H1 (cell line): ENCODE measurements around the gene SRPK3. TPM values are rescaled to one million over a fixed set of nuclear protein-coding genes. Genes with fewer than 3 reads are reported as not detected.

Source experiments
- CTCF ChIA-PET: fragments of 300-600 bp; sonication (Branson Sonifier 250); formaldehyde crosslinking; loops from one replicate; lab custom pipeline; 2021; ENCODE audit not compliant: partially characterized antibody; lab: Charles Lee
- POLR2A ChIA-PET: fragments of 300-600 bp; sonication (Branson Sonifier 250); formaldehyde crosslinking; loops from one replicate; lab custom pipeline; 2021; ENCODE audit warnings: inconsistent platforms; ENCODE audit not compliant: partially characterized antibody; lab: Charles Lee
- DNase-seq, 2 experiments: peaks; one replicate each; pipeline versions ENCODE4 v3.0.0 to v3.0.0-alpha.2; 2010 to 2022; ENCODE audit warnings: low spot score in 2 of 2, low read depth in 1 of 2, mixed read lengths in 1 of 2
- FAIRE-seq: peaks from 2 replicates; lab custom pipeline; 2011; peaks lifted over from hg19 to GRCh38; lab: Jason Lieb, UNC
- H2AFZ ChIP-seq: 2 replicates; pipeline ENCODE4 v1.8.1; 2012; ENCODE audit warnings: low read length, inconsistent platforms
- H2AK5ac ChIP-seq: 2 replicates; pipeline ENCODE4 v1.6.1; 2013; ENCODE audit warnings: low read depth, low read length
- H2BK120ac ChIP-seq: replicated peaks from 2 replicates; pipeline ENCODE3; 2013; ENCODE audit warnings: low read depth, low read length, inconsistent platforms
- H2BK12ac ChIP-seq: 2 replicates; pipeline ENCODE4 v1.6.1; 2013; ENCODE audit warnings: low read depth, low read length
- H2BK15ac ChIP-seq: 2 replicates; pipeline ENCODE4 v1.6.1; 2013; ENCODE audit warnings: low read length
- H2BK20ac ChIP-seq: 2 replicates; pipeline ENCODE4 v1.6.1; 2013; ENCODE audit warnings: low read length
- H2BK5ac ChIP-seq: 2 replicates; pipeline ENCODE4 v1.6.1; 2013; ENCODE audit warnings: low read depth, low read length
- H3K14ac ChIP-seq: 2 replicates; pipeline ENCODE4 v1.6.1; 2013; ENCODE audit warnings: inconsistent platforms; ENCODE audit not compliant: insufficient read length
- H3K18ac ChIP-seq: 2 replicates; pipeline ENCODE4 v1.6.1; 2013; ENCODE audit warnings: low read length; ENCODE audit errors: extremely low read depth
- H3K23ac ChIP-seq: 2 replicates; pipeline ENCODE4 v1.6.1; 2013; ENCODE audit warnings: inconsistent platforms; ENCODE audit not compliant: insufficient read length
- H3K23me2 ChIP-seq: 2 replicates; pipeline ENCODE4 v1.6.1; 2013; ENCODE audit warnings: low read depth, low read length
- H3K27ac ChIP-seq: 2 replicates; pipeline ENCODE4 v1.6.1; 2011; ENCODE audit warnings: low read depth, low read length, inconsistent platforms
- H3K27me3 ChIP-seq, 4 experiments: replicated peaks in 1 of 4; 1 replicate in 1 of 4; 2 replicates in 3 of 4; pipeline versions ENCODE4 v1.6.1 to v1.8.1; 2011 to 2013; ENCODE audit warnings: low read length in 3 of 4, mild to moderate bottlenecking in 3 of 4, inconsistent platforms in 2 of 4, mixed read lengths in 2 of 4, moderate library complexity in 1 of 4; ENCODE audit not compliant: control insufficient read depth in 3 of 4, insufficient read depth in 3 of 4; ENCODE audit errors: extremely low read depth in 1 of 4
- H3K36me3 ChIP-seq, 4 experiments: 2 replicates each; pipeline versions ENCODE4 v1.6.1 to v1.8.1; 2011 to 2013; ENCODE audit warnings: mild to moderate bottlenecking in 4 of 4, low read length in 3 of 4, moderate library complexity in 2 of 4, control low read depth in 1 of 4, inconsistent platforms in 1 of 4; ENCODE audit not compliant: insufficient read depth in 4 of 4, control insufficient read depth in 2 of 4
- H3K4ac ChIP-seq: replicated peaks from 2 replicates; pipeline ENCODE3; 2013; ENCODE audit warnings: low read length, low read depth, mixed read lengths, inconsistent platforms; ENCODE audit not compliant: insufficient read length
- H3K4me1 ChIP-seq, 4 experiments: replicated peaks in 1 of 4; 1 replicate in 1 of 4; 2 replicates in 3 of 4; pipeline versions ENCODE4 v1.6.1 to v1.8.1; 2011 to 2013; ENCODE audit warnings: low read length in 3 of 4, inconsistent platforms in 2 of 4, mixed read lengths in 1 of 4; ENCODE audit not compliant: insufficient read depth in 4 of 4, control insufficient read depth in 3 of 4
- H3K4me2 ChIP-seq, 2 experiments: 2 replicates each; pipeline versions ENCODE4 v1.6.1 to v1.8.1; 2011 to 2013; ENCODE audit warnings: low read depth in 2 of 2, low read length in 2 of 2, control low read depth in 1 of 2, inconsistent platforms in 1 of 2, mild to moderate bottlenecking in 1 of 2; ENCODE audit not compliant: insufficient read depth in 1 of 2
- H3K4me3 ChIP-seq, 4 experiments: fragments of 200-600, 300-600 bp in 1 of 4; sonication (generic), shearing (Covaris generic), sonication (Bioruptor Twin) in 1 of 4; 2 replicates each; pipeline versions ENCODE4 v1.5.1 to v1.8.1; 2011 to 2016; ENCODE audit warnings: low read length in 4 of 4, low read depth in 3 of 4, control low read depth in 2 of 4, inconsistent platforms in 2 of 4, mild to moderate bottlenecking in 2 of 4, mixed read lengths in 1 of 4, moderate library complexity in 1 of 4; ENCODE audit not compliant: insufficient read depth in 2 of 4; ENCODE audit errors: extremely low read depth in 1 of 4
- H3K56ac ChIP-seq: replicated peaks from 2 replicates; pipeline ENCODE3; 2013; ENCODE audit warnings: low read depth, mild to moderate bottlenecking, mixed read lengths, low read length, inconsistent platforms; ENCODE audit not compliant: insufficient read length
- H3K79me1 ChIP-seq: 2 replicates; pipeline ENCODE4 v1.6.1; 2013; ENCODE audit warnings: low read depth, low read length, control low read depth
- H3K79me2 ChIP-seq, 2 experiments: 2 replicates each; pipeline versions ENCODE4 v1.6.1 to v1.8.1; 2012 to 2013; ENCODE audit warnings: low read length in 2 of 2, mild to moderate bottlenecking in 2 of 2, inconsistent platforms in 1 of 2; ENCODE audit not compliant: insufficient read depth in 2 of 2, control insufficient read depth in 1 of 2
- H3K9ac ChIP-seq, 4 experiments: replicated peaks in 1 of 4; 1 replicate in 1 of 4; 2 replicates in 3 of 4; pipeline versions ENCODE4 v1.6.1 to v1.8.1; 2011 to 2013; ENCODE audit warnings: low read depth in 3 of 4, low read length in 3 of 4, control low read depth in 2 of 4, mild to moderate bottlenecking in 2 of 4, moderate library complexity in 2 of 4, inconsistent platforms in 1 of 4; ENCODE audit errors: extremely low read depth in 1 of 4
- H3K9me3 ChIP-seq, 2 experiments: 2 replicates each; pipeline versions ENCODE4 v1.6.1 to v1.8.1; 2012 to 2013; ENCODE audit warnings: mild to moderate bottlenecking in 2 of 2, moderate library complexity in 2 of 2, control low read depth in 1 of 2, inconsistent platforms in 1 of 2, low read depth in 1 of 2, low read length in 1 of 2, mixed read lengths in 1 of 2; ENCODE audit not compliant: insufficient read depth in 2 of 2
- H4K20me1 ChIP-seq, 2 experiments: replicated peaks in 1 of 2; 2 replicates each; pipeline versions ENCODE3 to v1.8.1; 2011 to 2013; ENCODE audit warnings: inconsistent platforms in 2 of 2, low read length in 2 of 2, mild to moderate bottlenecking in 1 of 2; ENCODE audit not compliant: insufficient read depth in 2 of 2, control insufficient read depth in 1 of 2
- H4K5ac ChIP-seq: 2 replicates; pipeline ENCODE4 v1.6.1; 2013; ENCODE audit warnings: low read length, low read depth, mixed read lengths, inconsistent platforms; ENCODE audit not compliant: insufficient read length
- H4K8ac ChIP-seq: 2 replicates; pipeline ENCODE4 v1.8.0; 2013; ENCODE audit warnings: mild to moderate bottlenecking, moderate library complexity, low read length, inconsistent platforms; ENCODE audit not compliant: insufficient read depth; ENCODE audit errors: extremely low read depth
- H4K91ac ChIP-seq: replicated peaks from 2 replicates; pipeline ENCODE3; 2013; ENCODE audit warnings: low read length, mixed read lengths, inconsistent platforms; ENCODE audit not compliant: insufficient read length
- BRCA1 ChIP-seq: IDR thresholded peaks from 2 replicates; pipeline ENCODE4 v1.6.1; 2012; ENCODE audit warnings: low read depth, low read length, improper control_type of control experiment
- CHD2 ChIP-seq: IDR thresholded peaks from 2 replicates; pipeline ENCODE4 v1.6.1; 2012; ENCODE audit warnings: low read length, improper control_type of control experiment
- EGR1 ChIP-seq: IDR thresholded peaks from 2 replicates; pipeline ENCODE4 v1.6.1; 2011; ENCODE audit warnings: low read depth, low read length, borderline replicate concordance
- GABPA ChIP-seq: IDR thresholded peaks from 2 replicates; pipeline ENCODE4 v1.6.1; 2011; ENCODE audit warnings: mild to moderate bottlenecking, low read length, moderate library complexity, borderline replicate concordance; ENCODE audit not compliant: insufficient read depth
- JUN ChIP-seq: IDR thresholded peaks from 2 replicates; pipeline ENCODE4 v1.6.1; 2011; ENCODE audit warnings: low read depth, mild to moderate bottlenecking, improper control_type of control experiment, low read length
- JUND ChIP-seq: IDR thresholded peaks from 2 replicates; pipeline ENCODE4 v1.6.1; 2011; ENCODE audit warnings: mild to moderate bottlenecking, improper control_type of control experiment, low read length
- POU5F1 ChIP-seq: IDR thresholded peaks from 2 replicates; pipeline ENCODE4 v1.6.1; 2011; ENCODE audit warnings: low read depth, mild to moderate bottlenecking, low read length, moderate library complexity
- RBBP5 ChIP-seq: IDR thresholded peaks from 2 replicates; pipeline ENCODE4 v1.7.1; 2012; ENCODE audit warnings: low read depth, mild to moderate bottlenecking, inconsistent platforms, low read length, moderate library complexity, borderline replicate concordance
- WGBS, 2 experiments: shearing (Covaris generic) in 1 of 2; methylation state at CpG; one replicate each; pipeline versions ENCODE4 v1.1.6 to v1.1.7; 2013 to 2015; ENCODE audit warnings: low lambda C conversion rate in 2 of 2, mixed read lengths in 2 of 2, inconsistent platforms in 1 of 2, low coverage in 1 of 2, missing lambda C conversion rate in 1 of 2; ENCODE audit not compliant: insufficient replicate concordance in 2 of 2, insufficient coverage in 1 of 2, insufficient read length in 1 of 2; ENCODE audit errors: extremely low coverage in 1 of 2, missing lambda C conversion rate in 1 of 2; 5-methylcytosine and 5-hydroxymethylcytosine counted together
- polyA plus RNA-seq, 7 experiments: library from polyadenylated mRNA; depleted of rRNA in 3 of 7; stranded (reverse) in 5 of 7; unstranded in 2 of 7; fragments of >200 nt in 5 of 7; fragments of 200-250 nt in 2 of 7; gene quantifications; 1 replicate in 5 of 7; 2 replicates in 1 of 7; 4 replicates in 1 of 7; pipeline versions ENCODE4 v1.2.1 to v1.2.3, GENCODE V29; 2011 to 2013; ENCODE audit warnings: missing spikeins in 2 of 7, mixed read lengths in 2 of 7
- total RNA-seq: library from RNA; stranded (reverse); fragmentation: NEBNext Ultra II Directional; extraction: Animal tissue kit (Norgen Biotek cat#: 25700); gene quantifications from 2 replicates; pipeline ENCODE4 v1.2.1, GENCODE V29; 2021

Gene SRPK3
- total and polyA plus RNA-seq, 2 of the 8 experiments (the other 6 are each of a cell fraction or from before 2014, with no cell fraction given): not detected

DNA sequence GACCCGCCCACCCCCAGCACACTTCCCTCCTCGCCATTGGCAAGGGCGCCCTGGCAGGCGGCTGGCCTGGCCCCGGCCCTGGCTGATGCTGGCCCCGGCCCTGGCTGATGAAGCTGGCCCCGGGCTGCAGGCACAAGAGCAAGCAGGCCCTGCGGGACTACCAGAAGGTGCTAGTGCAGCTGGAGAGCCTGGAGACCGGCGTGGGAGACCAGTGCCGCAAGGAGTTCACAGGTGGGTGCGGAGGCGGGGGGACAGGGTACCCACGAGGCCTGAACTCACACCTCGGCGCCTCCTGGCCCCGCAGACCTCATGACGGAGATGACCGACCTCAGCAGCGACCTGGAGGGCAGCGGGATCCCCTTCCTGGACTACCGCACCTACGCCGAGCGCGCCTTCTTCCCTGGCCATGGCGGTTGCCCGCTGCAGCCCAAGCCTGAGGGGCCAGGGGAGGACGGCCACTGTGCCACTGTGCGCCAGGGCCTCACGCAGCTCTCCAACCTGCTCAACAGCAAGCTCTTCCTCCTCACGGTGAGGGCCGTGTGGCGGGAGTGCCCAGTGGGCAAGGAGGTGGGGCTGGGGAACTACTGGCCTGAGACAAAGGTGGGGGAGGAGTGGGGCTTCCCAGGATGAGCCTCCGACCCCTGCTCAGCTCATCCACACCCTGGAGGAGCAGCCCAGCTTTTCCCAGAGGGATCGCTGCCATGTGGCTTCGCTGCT is 6.1 kb upstream of the SRPK3 start:
- Histone ChIP-seq H3K27me3 (no peaks in the 10 kb centered on the region), H2AK5ac (no peak overlapping the region), H4K91ac (no peak overlapping the region), H3K79me1 (no peaks in the 10 kb centered on the region), H4K5ac (no peak overlapping the region), H2BK5ac (no peak overlapping the region), H3K23ac (no peak overlapping the region), H2BK12ac (no peak overlapping the region), H3K4me2 (no peak overlapping the region), H3K18ac (no peak overlapping the region), H3K23me2 (no peaks in the 10 kb centered on the region), H3K9ac (no peak overlapping the region), H2AFZ (no peak overlapping the region), H4K8ac (no peak overlapping the region), H2BK15ac (no peak overlapping the region), H3K4me3 (no peak overlapping the region), H2BK20ac (no peak overlapping the region), H3K79me2 (no peaks in the 10 kb centered on the region), H3K9me3 (no peaks in the 10 kb centered on the region), H3K4me1 (no peaks in the 10 kb centered on the region), H3K56ac (no peak overlapping the region), H4K20me1 (no peaks in the 10 kb centered on the region), H3K36me3 (no peaks in the 10 kb centered on the region), H3K4ac (no peak overlapping the region), H3K27ac (no peak overlapping the region), H3K14ac (no peak overlapping the region), H2BK120ac (no peak overlapping the region)
- WGBS, 2 experiments: 82% methylated on average over 13 of the region's 37 CpGs; no CpG with 5 or more reads in 1 of the 2 experiments
- DNase-seq (no peak), FAIRE-seq (no peak)
- ChIA-PET CTCF (interaction anchor here (0.6 to 1.6 kb wide), 3 partner anchors 78 to 144 kb away, joined by 3 to 4 read pairs (median 3); no protein-coding TSS in a partner anchor), POLR2A (interaction anchor here (0.7 kb wide), 1 partner anchor 9 kb away, joined by 3 read pairs; no protein-coding TSS in a partner anchor)
- TF ChIP-seq JUND: no peak
- TF ChIP-seq GABPA: no peak
- TF ChIP-seq JUN: no peak
- no peak for TF ChIP-seq EGR1
- TF ChIP-seq BRCA1: no peak
- TF ChIP-seq CHD2: no peak
- no peak for TF ChIP-seq POU5F1
- TF ChIP-seq RBBP5: no peak
